Cardiac fibroblast (primary cell): ENCODE data around the gene ZNF473.

Source experiments
- DNase-seq, 2 donors: peaks; one replicate each; pipeline versions ENCODE4 v3.0.0 to v3.0.0-alpha.2; 2010; ENCODE audit warnings: low read depth in 2 of 2
- H3K4me3 ChIP-seq, 2 donors: replicated peaks in 1 of 2; 1 replicate in 1 of 2; 2 replicates in 1 of 2; pipeline ENCODE4 v1.5.1; 2011; ENCODE audit warnings: low read depth in 2 of 2, low read length in 2 of 2, mild to moderate bottlenecking in 2 of 2, moderate library complexity in 1 of 2
- CTCF ChIP-seq: IDR thresholded peaks from one replicate; pipeline ENCODE4 v1.5.1; 2011; ENCODE audit warnings: low read depth, mild to moderate bottlenecking, low read length, inconsistent platforms

The ZNF473 gene

GRCh38 chr19:50003254-50003788 is 22.5 kb upstream of the ZNF473 start:
- no peak for DNase-seq
- no peak overlapping the region for H3K4me3 ChIP-seq
- TF ChIP-seq CTCF = no peak

GRCh38 chr19:50003810-50004419 is 21.9 kb upstream of the ZNF473 start:
- TF ChIP-seq CTCF = no peak
- peak; percentile 94 to 96 for DNase-seq
- no peak overlapping the region for H3K4me3 ChIP-seq

GRCh38 chr19:50005428-50005827 is 20.4 kb upstream of the ZNF473 start:
- TF ChIP-seq CTCF = no peak
- DNase-seq = no peak
- no peak overlapping the region for H3K4me3 ChIP-seq

- no peak for DNase-seq
- no peak for TF ChIP-seq CTCF
- H3K4me3 ChIP-seq = no peak overlapping the region
These were observed 18.6 kb upstream of the ZNF473 start for GRCh38 chr19:50007170-50007569.

- no peak overlapping the region for H3K4me3 ChIP-seq
- TF ChIP-seq CTCF = no peak
These were observed 17.9 kb upstream of the ZNF473 start for GRCh38 chr19:50007947-50008346.

GRCh38 chr19:50008532-50008931 is 17.3 kb upstream of the ZNF473 start:
- H3K4me3 ChIP-seq = no peak overlapping the region
- peak; percentile 25 for TF ChIP-seq CTCF
- DNase-seq = peak; percentile 11 to 12

More at GRCh38 chr19:50007947-50008346, 17.9 kb upstream of the ZNF473 start:
- no peak for DNase-seq
